Keratinocyte (primary cell): Measurements from ENCODE around the gene MLXIPL.
"Not testable (repeated sequence)": the region's sequence is repeated elsewhere in the genome, so short reads cannot be mapped to it uniquely, and the experiment has no call there.

Source experiments
- CTCF ChIP-seq, 3 experiments: IDR thresholded peaks in 1 of 3; conservative IDR thresholded peaks in 1 of 3; optimal IDR thresholded peaks in 1 of 3; 2 replicates in 2 of 3; 3 replicates in 1 of 3; pipeline versions ENCODE3 to v1.5.1; 2011; ENCODE audit warnings: low read length in 3 of 3, mild to moderate bottlenecking in 3 of 3, moderate library complexity in 2 of 3, control low read depth in 1 of 3, inconsistent platforms in 1 of 3; ENCODE audit not compliant: insufficient read depth in 2 of 3; ENCODE audit errors: extremely low read depth in 1 of 3
- EZH2 ChIP-seq: IDR thresholded peaks from one replicate; pipeline ENCODE4 v1.6.1; 2012; ENCODE audit warnings: inconsistent platforms, mild to moderate bottlenecking, low read length, moderate library complexity

- TF ChIP-seq CTCF (optimal IDR thresholded peaks at IDR 0.05 in 1 of 3, IDR thresholded peaks at IDR 0.05 in 1 of 3, conservative IDR thresholded peaks at IDR 0.05 in 1 of 3; ENCODE audit: extremely low read depth in 1 of 3, insufficient read depth in 2 of 3, low read length in 3 of 3); EZH2: not testable (repeated sequence)
These were observed 16.7 kb downstream of the MLXIPL start for GRCh38 chr7:73607692-73607983.
